PC-9 (cell line): ENCODE measurements around the gene HSD17B8. TPM values are rescaled to one million over a fixed set of nuclear protein-coding genes. Genes with fewer than 3 reads are reported as not detected.

ENCODE experiments used
- BruUV-seq: library from RNA; stranded (reverse); fragments of 400-500 nt; replicated peaks from 2 replicates; lab custom pipeline; 2021; lab: Mats Ljungman, UMichigan
- CTCF ChIA-PET: fragments of 300-600 bp; sonication (Branson Sonifier 250); formaldehyde crosslinking; loops from one replicate; lab custom pipeline; 2022; ENCODE audit warnings: antibody characterized with exemption; lab: Charles Lee
- POLR2A ChIA-PET: fragments of 300-600 bp; sonication (Branson Sonifier 250); formaldehyde crosslinking; loops from one replicate; lab custom pipeline; 2022; ENCODE audit warnings: antibody characterized with exemption; ENCODE audit not compliant: unreplicated experiment; lab: Charles Lee
- DNase-seq, 2 experiments: peaks; one replicate each; pipeline versions ENCODE4 v3.0.0 to v3.0.0-alpha.2; 2015 to 2022; ENCODE audit warnings: mixed read lengths in 1 of 2
- H2AFZ ChIP-seq: fragments of 200-600 bp; sonication (generic); 2 replicates; pipeline ENCODE4 v1.8.1; 2017; ENCODE audit warnings: antibody characterized with exemption
- H3F3A ChIP-seq: fragments of 200-600 bp; sonication (generic); 2 replicates; pipeline ENCODE4 v1.8.1; 2017; ENCODE audit warnings: antibody characterized with exemption, mild to moderate bottlenecking, low read depth; ENCODE audit not compliant: insufficient read depth
- H3K27ac ChIP-seq: fragments of 200-600 bp; sonication (generic); 2 replicates; pipeline ENCODE4 v1.6.1; 2016; ENCODE audit warnings: mixed run types
- H3K27me3 ChIP-seq: fragments of 200-600 bp; sonication (generic); 2 replicates; pipeline ENCODE4 v1.6.1; 2016; ENCODE audit warnings: low read depth, mixed run types; ENCODE audit not compliant: insufficient read depth
- H3K36me3 ChIP-seq: fragments of 200-600 bp; sonication (generic); 2 replicates; pipeline ENCODE4 v1.6.1; 2016; ENCODE audit warnings: low read depth, mixed run types
- H3K4me1 ChIP-seq: fragments of 200-600 bp; sonication (generic); replicated peaks from 2 replicates; pipeline ENCODE4 v1.6.1; 2016; ENCODE audit warnings: mixed run types; ENCODE audit not compliant: insufficient read depth
- H3K4me2 ChIP-seq: fragments of 200-600 bp; sonication (generic); 2 replicates; pipeline ENCODE4 v1.6.1; 2017; ENCODE audit warnings: mixed run types
- H3K4me3 ChIP-seq: fragments of 200-600 bp; sonication (generic); 2 replicates; pipeline ENCODE4 v1.6.1; 2016; ENCODE audit warnings: mixed run types
- H3K79me2 ChIP-seq: fragments of 200-600 bp; sonication (generic); 2 replicates; pipeline ENCODE4 v1.6.1; 2017; ENCODE audit warnings: low read depth, mixed run types
- H3K9me2 ChIP-seq: fragments of 200-600 bp; sonication (generic); 2 replicates; pipeline ENCODE4 v1.8.1; 2017; ENCODE audit warnings: mild to moderate bottlenecking; ENCODE audit not compliant: insufficient read depth
- H3K9me3 ChIP-seq: fragments of 200-600 bp; sonication (generic); 2 replicates; pipeline ENCODE4 v1.8.1; 2016; ENCODE audit warnings: low read depth; ENCODE audit not compliant: insufficient read depth
- H4K20me1 ChIP-seq: fragments of 200-600 bp; sonication (generic); 2 replicates; pipeline ENCODE4 v1.8.1; 2017; ENCODE audit not compliant: insufficient read depth
- CTCF ChIP-seq: fragments of 200-600 bp; sonication (generic); conservative IDR thresholded peaks from 2 replicates; pipeline ENCODE4 v1.6.1; 2017; ENCODE audit warnings: mixed run types, antibody characterized with exemption, mild to moderate bottlenecking, moderate library complexity
- EZH2 ChIP-seq: fragments of 200-600 bp; sonication (generic); IDR thresholded peaks from 2 replicates; pipeline ENCODE4 v1.8.0; 2017; ENCODE audit warnings: antibody characterized with exemption, low read depth
- intact Hi-C: fragments of 100-400 bp; cut with micrococcal nuclease; formaldehyde crosslinking; loops from one replicate; pipeline ENCODE4 v1.10.0; 2022; ENCODE audit not compliant: unreplicated experiment
- total RNA-seq: library from RNA; stranded (reverse); gene quantifications from 2 replicates; pipeline ENCODE4 v1.2.3, GENCODE V29; 2021

The HSD17B8 gene
- total RNA-seq, 1 experiment from 2014 or later = 16.4 TPM

GRCh38 chr6:33208091-33208967 lies 3.9 kb downstream of the HSD17B8 start, which contains the start of gene RING1:
Gene RING1, plus strand, starts transcription at chr6:33208500. Its CDS starts 323 bp downstream, at chr6:33208823.
- Histone ChIP-seq H3K79me2 (peaks cover 3% of the 10 kb centered on the region; the same call in 1 of the 2 replicates), H3K36me3 (peaks cover 13% of the 10 kb centered on the region; the same call in 1 of the 2 replicates), H3K9me2 (no peaks in the 10 kb centered on the region), H2AFZ (peak within 1 kb of the TSS; percentile 98), H4K20me1 (no peaks in the 10 kb centered on the region), H3K9me3 (no peaks in the 10 kb centered on the region), H3F3A (peaks cover 43% of the 10 kb centered on the region; the same call in 1 of the 2 replicates), H3K4me2 (peak within 1 kb of the TSS; percentile 95), H3K27me3 (no peaks in the 10 kb centered on the region), H3K27ac (peak within 1 kb of the TSS; percentile 62), H3K4me1 (peaks cover 29% of the 10 kb centered on the region), H3K4me3 (peak within 1 kb of the TSS; percentile 98)
- CTCF ChIA-PET = interaction anchor here (0.6 to 0.7 kb wide), 2 partner anchors 40 to 354 kb away, joined by 3 to 8 read pairs; no protein-coding TSS in a partner anchor
- intact Hi-C loops = loop anchor here (10.0 kb wide), 2 partner anchors 66 to 206 kb away; partner anchors contain the start of genes B3GALT4, CUTA, PHF1 and RPS18
- POLR2A ChIA-PET = interaction anchor here (0.6 to 0.9 kb wide), 4 partner anchors 9 to 370 kb away, joined by 5 to 13 read pairs (median 6); partner anchors contain the start of gene TAP2
- peak in 1 of 2 experiments; percentile 64 for DNase-seq
- TSS peak; percentile 96 for BruUV-seq
- TF ChIP-seq EZH2 = no peak
- TF ChIP-seq CTCF = no peak

GRCh38 chr6:33209856-33210255 lies 5.4 kb downstream of the HSD17B8 start:
- Histone ChIP-seq H3K9me2 (no peaks in the 10 kb centered on the region), H3K27ac (no peak overlapping the region), H3K36me3 (0 out of 2 replicates have a peak, but pooled peaks cover 8% of the 10 kb centered on the region), H3K9me3 (no peaks in the 10 kb centered on the region), H3K4me2 (no peak overlapping the region), H3K27me3 (no peaks in the 10 kb centered on the region), H3K4me3 (no peak overlapping the region), H3K4me1 (peaks cover 24% of the 10 kb centered on the region), H4K20me1 (no peaks in the 10 kb centered on the region), H3F3A (peaks cover 33% of the 10 kb centered on the region; the same call in 1 of the 2 replicates), H3K79me2 (no peaks in the 10 kb centered on the region; the same call in 1 of the 2 replicates), H2AFZ (no peak overlapping the region)
- no peak for DNase-seq
- BruUV-seq = no TSS peak
- TF ChIP-seq CTCF = no peak
- POLR2A ChIA-PET = interaction anchor here (0.5 kb wide), 1 partner anchor 43 kb away, joined by 6 read pairs; no protein-coding TSS in a partner anchor
- intact Hi-C loops = loop anchor here (10.0 kb wide), 2 partner anchors 65 to 205 kb away; partner anchors contain the start of genes B3GALT4, CUTA, PHF1 and RPS18
- CTCF ChIA-PET = interaction anchor here (0.7 kb wide), 1 partner anchor 359 kb away, joined by 3 read pairs; no protein-coding TSS in a partner anchor

GRCh38 chr6:33211136-33211535 lies 6.7 kb downstream of the HSD17B8 start:
- POLR2A ChIA-PET = no interaction called here

More at GRCh38 chr6:33211136-33211535, 6.7 kb downstream of the HSD17B8 start:
- H3K36me3 ChIP-seq = 0 out of 2 replicates have a peak, but pooled peaks cover 8% of the 10 kb centered on the region
- no peaks in the 10 kb centered on the region for H3K79me2 ChIP-seq
- H3K9me2 ChIP-seq = no peaks in the 10 kb centered on the region
- no peak overlapping the region for H3K4me2 ChIP-seq
- CTCF ChIA-PET = no interaction called here
- H3K27ac ChIP-seq = no peak overlapping the region
- no peaks in the 10 kb centered on the region for H3K9me3 ChIP-seq
- TF ChIP-seq CTCF (no peak), EZH2 (no peak)
- no TSS peak for BruUV-seq
- no peak for DNase-seq
- H4K20me1 ChIP-seq = no peaks in the 10 kb centered on the region
- 0 out of 2 replicates have a peak, but pooled peaks cover 7% of the 10 kb centered on the region for H3K27me3 ChIP-seq
- peaks cover 21% of the 10 kb centered on the region; the same call in 1 of the 2 replicates for H3F3A ChIP-seq
- H3K4me3 ChIP-seq = no peak overlapping the region
- H2AFZ ChIP-seq = no peak overlapping the region
- intact Hi-C loops = no loop called here
- H3K4me1 ChIP-seq = peaks cover 11% of the 10 kb centered on the region
